Sigmoid colon (tissue), 4 donors: ENCODE measurements around the gene EMC8.

Source experiments
- CTCF ChIP-seq, 4 experiments: fragments of 450-650 bp in 3 of 4; fragments of 200-600 bp in 1 of 4; IDR thresholded peaks; one replicate each; pipeline ENCODE4 v1.5.1; 2016 to 2019; ENCODE audit warnings: antibody characterized with exemption in 4 of 4, mild to moderate bottlenecking in 3 of 4, moderate library complexity in 2 of 4
- EP300 ChIP-seq, 4 donors: sonication (generic); formaldehyde crosslinking; IDR thresholded peaks; one replicate each; pipeline ENCODE4 v1.6.1; 2017; ENCODE audit warnings: antibody characterized with exemption in 4 of 4
- POLR2A ChIP-seq, 2 donors: fragments of 450-650 bp; IDR thresholded peaks; one replicate each; pipeline ENCODE4 v1.6.1; 2016; ENCODE audit warnings: antibody characterized with exemption in 2 of 2, mild to moderate bottlenecking in 2 of 2, moderate library complexity in 2 of 2
- POLR2AphosphoS5 ChIP-seq, 4 donors: sonication (generic); formaldehyde crosslinking; IDR thresholded peaks; one replicate each; pipeline ENCODE4 v1.6.1; 2017; ENCODE audit warnings: antibody characterized with exemption in 4 of 4

GRCh38 chr16:85733155-85733838 is 66.0 kb downstream of the EMC8 start:
- TF ChIP-seq POLR2AphosphoS5 (IDR thresholded peaks at IDR 0.05) (no peak), POLR2A (IDR thresholded peaks at IDR 0.05) (no peak), CTCF (IDR thresholded peaks at IDR 0.05) (no peak), EP300 (IDR thresholded peaks at IDR 0.05) (no peak)
